GM19372 (cell line): ENCODE data around the gene APBB3.
A peak's percentile ranks its signal among the peaks of the same experiment; 100 is the strongest.
"Not testable (repeated sequence)": the region's sequence is repeated elsewhere in the genome, so short reads cannot be mapped to it uniquely, and the experiment has no call there.

ENCODE experiments used
- ATAC-seq: cut with Tn5 transposase; IDR thresholded peaks from one replicate; pipeline ENCODE4 v1.9.1; 2021; ENCODE audit warnings: mild to moderate bottlenecking, low read depth, moderate library complexity; ENCODE audit not compliant: unreplicated experiment

APBB3 gene

GRCh38 chr5:140579188-140579747 lies 14.9 kb upstream of the APBB3 start:
- ATAC-seq, result not testable (repeated sequence)

GRCh38 chr5:140576776-140577201 lies 12.4 kb upstream of the APBB3 start:
- ATAC-seq, result no peak

GRCh38 chr5:140575309-140575708 lies 10.9 kb upstream of the APBB3 start:
- no peak for ATAC-seq

- ATAC-seq, result no peak
Measured at GRCh38 chr5:140574165-140574564, 9.8 kb upstream of the APBB3 start.

GRCh38 chr5:140573683-140574082 lies 9.3 kb upstream of the APBB3 start:
- no peak for ATAC-seq

GRCh38 chr5:140571105-140571504 lies 6.7 kb upstream of the APBB3 start:
- no peak for ATAC-seq

- no peak for ATAC-seq
Measured at GRCh38 chr5:140570488-140570887, 6.1 kb upstream of the APBB3 start.

- ATAC-seq, result no peak
Measured at GRCh38 chr5:140570058-140570457, 5.7 kb upstream of the APBB3 start.

GRCh38 chr5:140569197-140569596 lies 4.8 kb upstream of the APBB3 start:
- ATAC-seq, result no peak

GRCh38 chr5:140568443-140569063 lies 4.2 kb upstream of the APBB3 start:
- no peak for ATAC-seq

GRCh38 chr5:140567871-140568270 lies 3.5 kb upstream of the APBB3 start:
- ATAC-seq, result no peak

- no peak for ATAC-seq
Measured at GRCh38 chr5:140567136-140567818, 2.9 kb upstream of the APBB3 start.

- no peak for ATAC-seq
Measured at GRCh38 chr5:140566665-140567064, 2.3 kb upstream of the APBB3 start.

- ATAC-seq, result no peak
Measured at GRCh38 chr5:140565780-140566095, 1.3 kb upstream of the APBB3 start.

- ATAC-seq, result peak; percentile 2
Measured at GRCh38 chr5:140565024-140565779, 804 bp upstream of the APBB3 start.

- no peak for ATAC-seq
Measured at GRCh38 chr5:140563596-140563995, 802 bp downstream of the APBB3 start.

GRCh38 chr5:140561753-140562523 lies 2.5 kb downstream of the APBB3 start:
- no peak for ATAC-seq

GRCh38 chr5:140560227-140560626 lies 4.2 kb downstream of the APBB3 start:
- no peak for ATAC-seq

GRCh38 chr5:140558542-140558941 lies 5.9 kb downstream of the APBB3 start:
- ATAC-seq, result no peak

GRCh38 chr5:140557965-140558364 lies 6.4 kb downstream of the APBB3 start:
- no peak for ATAC-seq
